ENCODE results near the gene CHMP6.

The CHMP6 gene

DNA sequence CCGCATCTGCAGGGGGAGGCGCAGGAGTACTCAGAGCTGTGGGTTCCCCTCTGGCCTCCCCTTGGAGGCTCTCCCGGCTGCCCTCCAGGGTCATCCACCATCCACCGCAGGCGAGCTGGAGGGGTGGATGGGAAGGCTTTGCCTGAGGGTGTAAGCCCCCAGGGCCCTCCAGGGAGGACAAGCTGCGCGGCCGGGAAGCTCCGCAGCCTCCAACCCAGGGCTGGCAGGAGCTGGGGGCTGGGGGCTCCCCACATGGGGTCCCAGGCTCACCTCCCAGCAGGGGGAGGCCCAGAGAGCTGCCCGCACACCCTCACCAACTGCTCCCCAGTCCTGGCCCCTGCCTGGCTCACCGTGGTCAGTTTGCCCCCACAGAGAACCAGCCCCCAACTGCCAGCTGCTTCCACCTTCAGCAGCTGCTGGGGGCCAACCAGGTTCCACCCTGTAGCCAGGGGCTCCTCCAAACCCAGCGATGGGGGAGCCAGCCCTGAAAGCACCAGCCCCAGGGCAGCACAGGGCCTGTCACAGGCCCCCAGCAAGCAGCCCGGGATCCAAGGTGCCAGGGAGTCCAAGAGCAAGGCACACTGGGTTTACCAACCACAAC lies 19.8 kb upstream of the CHMP6 start:
- DNase-seq, result no peak

DNA sequence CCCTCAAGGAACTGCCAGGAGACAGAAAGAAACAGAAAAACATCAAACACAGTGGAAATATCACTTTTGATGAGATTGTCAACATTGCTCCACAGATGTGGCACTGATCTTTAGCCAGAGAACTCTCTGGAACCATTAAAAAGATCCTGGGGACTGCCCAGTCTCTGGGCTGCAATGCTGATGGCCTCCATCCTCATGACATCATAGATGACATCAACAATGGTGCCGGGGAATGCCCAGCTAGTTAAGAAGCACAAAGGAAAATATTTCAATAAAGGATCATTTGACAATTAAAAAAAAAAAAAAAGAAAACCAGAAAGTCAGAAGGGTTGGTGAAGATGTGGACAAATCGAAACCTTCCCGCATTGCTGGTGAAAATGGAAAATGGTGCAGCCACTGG lies 14.9 kb upstream of the CHMP6 start:
- no peak for DNase-seq

DNA sequence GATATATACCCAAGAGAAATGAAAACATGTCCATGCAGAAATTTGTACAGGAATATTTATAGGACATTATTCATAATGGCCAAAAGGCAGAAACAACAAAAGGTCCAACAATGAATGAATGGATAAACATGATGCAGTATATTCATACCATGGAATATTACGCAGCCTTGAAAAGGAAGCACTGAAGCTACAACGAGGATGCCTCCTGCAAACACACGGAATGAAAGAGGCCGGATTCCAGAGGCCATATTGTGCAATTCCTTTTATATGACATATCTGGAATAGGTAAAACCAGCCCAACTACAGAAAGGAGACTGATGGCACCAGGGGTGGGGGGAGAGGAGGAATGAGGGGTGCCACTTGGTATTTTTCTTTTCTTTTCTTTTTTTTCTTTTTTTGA lies 14.5 kb upstream of the CHMP6 start:
- no peak for DNase-seq

DNA sequence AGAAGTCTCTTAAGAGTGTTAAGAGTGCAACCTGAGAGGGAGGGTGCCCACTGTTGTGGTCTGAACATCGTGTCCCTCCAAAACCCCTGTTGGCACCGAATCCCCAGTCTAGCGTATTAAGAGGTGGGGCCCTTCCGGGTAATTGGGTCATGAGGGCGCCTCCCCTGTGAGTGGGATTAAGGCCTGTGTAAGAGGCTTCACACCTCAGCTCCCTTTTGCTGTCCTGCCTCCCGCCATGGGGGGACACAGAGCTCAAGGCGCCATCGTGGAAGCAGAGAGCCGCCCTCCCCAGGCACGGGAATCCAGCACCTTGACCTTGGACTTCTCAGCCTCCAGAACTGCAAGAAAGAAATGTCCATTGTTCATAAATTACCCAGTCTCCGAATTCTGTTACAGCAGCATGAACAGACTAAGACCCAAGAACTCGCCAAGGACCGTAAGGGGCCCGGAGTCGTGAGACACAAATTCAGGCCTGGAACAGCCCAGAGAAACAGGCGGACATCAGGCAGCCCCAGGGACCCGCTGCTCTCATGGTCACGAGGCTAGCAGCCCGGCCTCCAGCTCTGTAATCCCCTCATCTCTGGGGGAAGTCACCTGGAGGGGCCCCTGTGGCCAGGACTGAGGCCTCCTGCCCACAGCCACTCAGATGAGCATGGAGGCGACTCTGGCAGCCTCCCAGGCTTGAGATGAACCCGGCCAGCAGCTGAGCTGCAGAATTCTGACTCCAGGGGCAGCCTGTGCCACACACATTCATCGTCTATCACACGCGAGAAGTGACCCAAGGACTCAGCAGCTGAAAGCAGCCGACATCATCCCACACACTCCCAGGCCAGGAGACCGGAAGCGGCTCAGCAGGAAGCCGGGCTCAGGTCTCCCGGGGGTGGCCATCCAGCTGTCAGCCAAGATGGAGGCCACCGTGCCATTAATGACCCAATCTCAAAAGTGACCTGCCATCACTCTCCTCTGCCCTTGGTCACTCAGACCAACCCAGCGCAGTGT lies 12.8 kb upstream of the CHMP6 start:
- DNase-seq, result no peak

DNA sequence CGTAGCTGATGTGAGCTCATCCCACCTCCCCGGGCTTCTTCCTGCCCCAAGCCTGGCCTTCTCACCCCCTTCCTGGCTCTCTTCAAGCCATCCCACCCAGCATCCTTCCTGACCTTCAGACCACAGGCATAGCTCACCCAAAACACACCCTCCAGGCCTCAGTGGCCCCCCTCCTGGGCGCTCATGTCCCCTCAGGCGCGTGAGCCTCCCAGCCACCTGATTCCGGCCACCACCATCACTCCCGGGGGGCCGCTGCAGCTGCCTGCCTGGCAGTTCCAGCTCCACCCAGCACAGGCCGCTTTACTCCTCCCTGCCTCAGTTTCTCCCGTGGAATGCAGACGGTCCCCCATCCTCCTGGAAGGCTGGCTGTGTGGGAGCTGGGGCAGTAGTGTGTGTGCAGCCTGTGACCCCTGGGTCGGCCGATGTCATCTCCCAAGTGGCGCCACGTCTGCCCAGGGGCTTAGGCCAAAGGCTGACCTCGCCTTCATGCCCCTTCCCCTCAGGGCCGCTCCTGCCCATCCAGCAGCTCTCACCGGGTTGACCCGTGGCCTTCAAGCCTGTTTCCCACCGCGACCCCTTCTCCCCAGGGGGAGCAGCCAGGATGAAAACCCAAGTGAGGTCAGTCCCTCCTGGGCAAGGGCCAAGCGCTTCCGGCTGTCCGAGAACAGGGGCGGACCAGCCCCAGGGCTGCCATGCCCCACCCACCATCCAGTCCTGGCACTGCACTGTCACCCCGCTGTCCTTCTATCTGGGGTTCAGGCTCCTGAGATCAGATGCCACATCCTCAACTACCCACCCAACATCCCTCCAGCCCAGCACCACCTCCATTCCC lies 11.9 kb upstream of the CHMP6 start:
- no peak for DNase-seq

DNA sequence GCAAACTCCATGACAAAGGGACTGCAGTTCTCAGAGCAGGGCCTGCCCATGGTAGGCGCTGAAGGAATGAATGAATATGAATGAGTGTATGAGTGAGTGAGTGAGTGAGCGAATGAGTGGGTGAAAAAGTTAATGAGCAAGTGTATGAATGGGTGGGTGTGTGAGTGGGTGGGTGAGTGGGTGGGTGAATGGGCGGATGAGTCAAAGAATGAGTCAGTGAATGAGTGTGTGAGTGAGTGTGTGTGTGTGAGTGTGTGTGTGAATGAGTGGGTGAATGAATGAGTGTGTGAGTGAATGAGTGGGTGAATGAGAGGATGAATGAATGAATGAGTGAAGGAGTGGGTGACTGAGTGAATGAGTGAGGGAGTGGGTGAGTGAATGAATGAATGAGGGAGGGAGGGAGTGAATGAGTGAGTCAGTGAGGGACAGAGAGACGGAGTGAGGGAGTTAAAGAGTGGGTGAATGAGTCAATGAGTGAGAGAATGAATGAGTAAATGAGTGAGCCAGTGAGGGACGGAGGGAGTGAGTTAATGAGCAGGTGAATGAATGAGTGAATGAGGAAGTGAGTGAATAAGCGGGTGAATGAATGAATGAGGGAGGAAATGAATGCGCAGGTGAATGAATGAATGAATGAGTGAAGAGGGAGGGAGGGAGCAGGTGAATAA lies 11.1 kb upstream of the CHMP6 start:
- DNase-seq, result no peak

DNA sequence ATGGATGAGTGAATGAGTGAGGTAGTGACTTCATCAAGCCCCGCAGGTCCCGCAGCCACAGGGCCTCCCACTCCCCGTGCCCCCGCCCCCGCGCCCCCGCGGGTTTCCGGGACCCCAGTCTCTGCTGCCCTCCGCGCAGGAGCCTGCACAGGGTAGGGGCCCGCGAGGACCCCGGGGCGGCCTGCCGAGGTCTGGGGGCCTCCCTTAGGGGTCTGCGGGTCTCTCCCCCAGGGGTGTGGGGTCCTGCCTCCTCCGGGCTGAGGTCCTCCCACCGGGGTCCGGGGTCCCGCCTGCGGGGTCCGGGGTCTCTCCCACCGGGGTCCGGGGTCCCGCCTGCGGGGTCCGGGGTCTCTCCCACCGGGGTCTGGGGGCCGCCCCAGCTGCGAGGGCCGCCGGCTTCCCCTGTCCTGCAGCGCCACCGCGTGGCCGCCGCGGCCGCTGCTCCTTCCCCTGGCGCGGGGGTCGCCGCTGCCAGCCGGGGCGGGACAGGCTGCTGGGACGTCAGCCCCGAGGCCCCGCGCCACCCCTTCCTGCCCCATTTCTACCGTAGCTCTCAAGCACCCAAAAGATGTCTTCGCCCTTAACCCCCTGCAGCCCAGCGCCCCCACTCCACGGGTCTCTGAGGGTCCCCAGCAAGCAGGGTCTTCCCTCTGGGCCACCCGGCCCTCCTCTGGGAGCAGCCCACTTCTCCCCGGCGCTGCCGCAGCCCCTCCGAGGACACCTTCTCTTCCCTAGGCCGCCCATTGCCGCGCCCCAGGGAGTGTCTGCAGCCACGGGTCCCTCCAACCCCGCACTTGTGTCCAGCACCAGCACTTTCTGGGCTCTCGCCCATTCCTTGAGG lies 10.4 kb upstream of the CHMP6 start:
- DNase-seq, result no peak

DNA sequence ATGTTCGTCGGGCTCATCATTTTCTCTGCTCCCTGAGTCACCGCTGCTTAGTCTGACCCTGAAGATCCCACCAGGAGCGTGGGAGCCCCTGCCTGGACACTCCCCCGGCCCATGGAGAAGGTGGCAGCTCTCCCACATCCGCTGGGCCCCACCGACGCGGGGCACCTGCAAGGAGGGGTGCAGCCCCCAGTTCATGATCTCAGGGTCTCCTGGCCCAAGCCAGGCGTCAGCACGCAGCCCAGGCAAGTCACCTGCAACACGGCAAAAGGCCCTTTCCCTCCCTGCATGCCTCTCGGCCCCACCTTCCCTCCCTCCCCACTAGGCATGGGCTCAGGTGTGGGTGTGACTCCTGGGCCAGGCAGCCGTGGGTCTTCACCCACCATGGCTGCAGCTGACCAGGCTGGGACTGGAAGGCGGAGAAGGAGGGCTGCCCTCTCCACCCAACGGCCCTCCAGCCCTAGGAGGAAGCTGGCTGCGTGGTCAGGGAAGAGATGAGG lies 9.7 kb upstream of the CHMP6 start:
- no peak for DNase-seq

DNA sequence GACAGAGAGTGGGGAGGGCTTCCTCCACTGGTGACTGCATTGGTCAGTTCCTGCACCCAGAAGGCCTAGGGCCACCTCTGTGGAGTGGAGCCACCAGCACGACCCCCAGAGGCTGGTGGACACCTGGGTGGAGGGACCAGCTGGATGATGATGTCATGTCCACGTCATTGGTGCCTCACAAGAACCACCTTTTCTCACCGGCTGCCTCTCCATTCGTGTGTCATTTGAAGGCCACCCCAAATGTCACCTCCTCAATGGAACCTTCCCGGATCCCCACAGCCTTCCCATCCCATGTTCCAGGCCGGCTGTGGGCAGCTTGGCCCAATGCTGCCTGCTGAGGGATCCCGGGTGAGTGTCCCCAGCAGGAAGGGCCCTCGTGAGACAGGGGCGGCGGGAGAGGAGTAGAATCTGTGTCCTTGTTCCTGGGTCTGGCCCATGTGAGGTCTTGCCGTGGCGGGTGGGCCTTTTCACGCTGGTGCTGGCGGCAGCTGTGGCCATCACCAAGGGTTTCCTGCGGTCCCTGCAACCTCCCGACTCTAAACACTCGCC lies 9.1 kb upstream of the CHMP6 start:
- DNase-seq, result no peak

DNA sequence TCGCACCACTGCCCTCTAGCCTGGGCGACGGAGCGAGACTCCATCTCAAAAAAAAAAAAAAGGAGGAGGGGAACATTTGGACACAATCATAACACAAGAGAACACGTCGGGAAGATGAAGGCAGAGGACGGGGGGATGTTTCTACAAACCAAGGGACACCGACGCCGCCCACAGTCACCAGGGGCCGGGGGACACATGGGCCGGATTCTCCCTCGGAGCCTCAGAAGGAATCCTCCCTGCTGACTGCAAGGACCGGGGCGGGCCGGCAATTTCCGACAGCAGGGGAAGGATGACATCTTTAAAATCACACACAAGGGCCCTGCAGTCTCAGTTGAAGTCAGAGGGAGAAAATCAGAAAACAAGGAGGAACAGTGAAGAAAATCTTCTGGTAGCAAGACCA lies 8.1 kb upstream of the CHMP6 start:
- DNase-seq, result no peak

DNA sequence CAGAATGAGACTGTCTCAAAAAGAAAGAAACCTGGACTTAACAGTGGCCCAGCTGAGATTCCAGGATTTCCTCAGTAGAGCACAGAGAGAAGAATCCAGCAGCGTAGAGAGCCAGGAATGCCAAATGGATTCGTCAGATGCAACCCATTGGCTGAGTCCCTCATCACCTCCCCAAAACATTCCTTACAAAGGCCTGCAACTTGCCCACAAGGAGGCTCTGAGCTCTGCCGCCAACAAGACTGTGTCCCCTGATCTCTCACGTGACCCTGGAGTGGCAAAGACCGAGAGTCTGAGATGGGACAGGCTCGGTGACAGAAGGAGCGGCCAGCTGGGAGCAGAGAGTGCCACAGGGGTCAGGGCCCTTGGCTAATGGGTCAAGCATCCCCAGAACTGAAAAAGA lies 6.9 kb upstream of the CHMP6 start:
- no peak for DNase-seq

DNA sequence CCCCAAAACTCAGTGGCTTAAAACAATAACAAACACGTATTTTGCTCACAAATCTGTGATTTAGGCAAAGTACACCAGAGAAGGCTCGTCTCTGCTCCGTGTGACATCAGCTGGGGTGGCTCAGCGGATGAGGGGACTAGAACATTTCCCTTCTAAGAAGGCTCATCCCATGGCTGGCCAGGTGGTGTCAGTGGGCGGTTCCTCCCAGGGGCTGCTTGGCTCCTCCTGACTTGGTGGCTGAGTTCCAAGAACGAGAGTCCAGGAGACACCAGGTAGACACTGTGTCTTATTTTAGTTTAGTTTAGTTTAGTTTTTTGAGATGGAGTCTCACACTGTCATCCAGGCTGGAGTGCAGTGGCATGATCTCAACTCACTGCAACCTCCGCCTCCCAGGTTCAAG lies 5.6 kb upstream of the CHMP6 start:
- DNase-seq, result no peak

DNA sequence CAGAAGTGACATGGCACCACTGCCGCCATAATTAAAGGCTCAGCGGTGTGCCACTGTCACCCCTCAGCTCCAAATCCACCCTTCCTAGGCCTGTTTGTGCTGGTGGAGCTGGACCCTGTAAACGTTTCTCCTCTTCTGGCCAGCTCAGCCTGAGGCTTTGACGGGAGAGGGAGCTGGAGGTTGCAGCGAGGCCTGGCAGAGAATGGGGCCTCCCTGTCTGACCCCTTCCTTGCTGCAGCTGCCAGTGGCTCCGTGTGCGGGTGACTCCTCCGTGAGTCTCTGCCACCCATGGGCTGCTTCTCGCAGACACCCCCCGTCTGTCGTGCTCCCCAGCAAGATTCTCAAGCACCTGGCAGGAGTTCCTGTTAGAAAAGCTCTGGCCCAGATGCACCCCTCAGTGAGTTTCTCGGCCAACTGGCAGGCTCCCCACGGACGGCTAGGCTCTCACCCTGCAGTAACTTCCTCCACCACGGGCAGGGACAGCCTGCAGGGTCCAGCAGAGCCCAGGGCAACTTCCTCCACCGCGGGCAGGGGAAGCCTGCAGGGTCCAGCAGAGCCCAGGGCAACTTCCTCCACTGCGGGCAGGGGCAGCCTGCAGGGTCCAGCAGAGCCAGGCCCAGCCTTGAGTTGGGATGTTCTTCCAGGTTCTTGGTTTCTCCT lies 4.7 kb upstream of the CHMP6 start:
- no peak for DNase-seq

DNA sequence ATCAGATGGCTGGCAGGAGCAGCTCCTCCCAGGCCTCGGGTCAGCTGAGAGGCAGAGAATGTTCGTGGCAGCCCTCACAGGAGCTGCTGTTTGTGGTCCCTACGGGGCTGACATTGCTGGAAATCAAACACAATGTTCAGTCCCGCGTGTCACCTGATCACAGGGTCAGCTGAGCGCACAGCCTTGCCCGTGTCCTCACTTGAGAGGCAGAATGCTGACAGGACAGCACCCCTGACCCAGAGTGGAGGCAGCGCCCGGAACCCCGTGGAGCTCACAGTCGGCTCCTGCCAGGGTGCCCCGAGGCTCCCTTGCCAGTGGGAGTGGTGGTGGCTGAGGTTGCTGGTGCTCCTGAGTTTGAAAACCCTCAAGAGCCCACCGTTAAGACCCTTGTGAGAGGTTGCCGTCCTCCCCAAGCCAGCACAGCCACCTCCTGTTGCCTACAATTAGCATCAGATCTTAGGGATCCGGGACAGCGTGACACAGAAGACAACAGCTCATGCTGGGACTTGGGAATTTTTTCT lies 3.6 kb upstream of the CHMP6 start:
- no peak for DNase-seq

DNA sequence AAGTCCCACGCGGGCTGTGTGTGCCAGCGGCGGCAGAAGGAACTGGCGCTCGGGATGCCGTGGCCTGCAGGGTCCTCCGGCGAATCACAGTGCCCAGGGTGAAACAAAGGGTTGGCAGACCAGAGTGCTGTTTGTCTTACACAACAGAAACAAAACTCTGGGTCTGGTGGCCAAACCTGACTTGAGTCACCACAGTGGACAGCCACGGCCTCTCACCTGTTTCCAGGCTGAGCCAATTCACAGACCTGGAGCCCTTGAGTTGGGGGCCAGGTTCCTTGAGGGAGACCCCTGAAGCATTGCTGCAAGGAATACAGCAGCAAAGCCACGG lies 2.1 kb upstream of the CHMP6 start:
- DNase-seq, result no peak

DNA sequence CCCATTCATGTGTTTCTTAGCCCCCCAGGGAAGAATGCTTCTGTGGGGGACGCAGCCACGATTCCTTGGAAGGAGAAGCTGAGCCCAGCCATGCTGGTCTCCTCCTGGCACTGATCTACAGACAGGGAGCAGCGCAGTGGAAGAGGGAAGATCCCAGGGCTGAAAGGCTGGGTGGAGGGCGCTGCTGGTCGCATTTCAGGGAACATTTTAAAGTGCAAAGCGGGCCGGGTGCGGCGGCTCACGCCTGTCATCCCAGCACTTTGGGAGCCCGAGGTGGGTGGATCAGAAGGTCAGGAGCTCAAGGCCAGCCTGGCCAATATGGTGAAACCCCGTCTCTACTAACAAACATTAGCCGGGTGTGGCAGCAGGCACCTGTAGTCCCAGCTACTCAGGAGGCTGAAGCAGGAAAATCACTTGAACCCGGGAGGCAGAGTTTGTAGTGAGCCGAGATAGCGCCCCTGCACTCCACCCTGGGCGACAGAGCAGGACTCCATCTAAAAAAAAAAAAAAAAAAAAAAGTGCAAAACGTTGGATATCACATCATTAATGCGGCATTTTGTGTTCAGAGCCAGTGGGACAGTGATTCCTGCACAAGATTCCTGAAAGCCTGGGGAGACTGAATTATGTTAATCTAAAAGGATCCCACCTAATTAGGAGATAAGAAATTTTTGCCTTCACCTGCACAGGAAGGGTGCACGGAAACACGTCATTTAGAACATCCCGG lies 558 bp upstream of the CHMP6 start:
- no peak for DNase-seq

DNA sequence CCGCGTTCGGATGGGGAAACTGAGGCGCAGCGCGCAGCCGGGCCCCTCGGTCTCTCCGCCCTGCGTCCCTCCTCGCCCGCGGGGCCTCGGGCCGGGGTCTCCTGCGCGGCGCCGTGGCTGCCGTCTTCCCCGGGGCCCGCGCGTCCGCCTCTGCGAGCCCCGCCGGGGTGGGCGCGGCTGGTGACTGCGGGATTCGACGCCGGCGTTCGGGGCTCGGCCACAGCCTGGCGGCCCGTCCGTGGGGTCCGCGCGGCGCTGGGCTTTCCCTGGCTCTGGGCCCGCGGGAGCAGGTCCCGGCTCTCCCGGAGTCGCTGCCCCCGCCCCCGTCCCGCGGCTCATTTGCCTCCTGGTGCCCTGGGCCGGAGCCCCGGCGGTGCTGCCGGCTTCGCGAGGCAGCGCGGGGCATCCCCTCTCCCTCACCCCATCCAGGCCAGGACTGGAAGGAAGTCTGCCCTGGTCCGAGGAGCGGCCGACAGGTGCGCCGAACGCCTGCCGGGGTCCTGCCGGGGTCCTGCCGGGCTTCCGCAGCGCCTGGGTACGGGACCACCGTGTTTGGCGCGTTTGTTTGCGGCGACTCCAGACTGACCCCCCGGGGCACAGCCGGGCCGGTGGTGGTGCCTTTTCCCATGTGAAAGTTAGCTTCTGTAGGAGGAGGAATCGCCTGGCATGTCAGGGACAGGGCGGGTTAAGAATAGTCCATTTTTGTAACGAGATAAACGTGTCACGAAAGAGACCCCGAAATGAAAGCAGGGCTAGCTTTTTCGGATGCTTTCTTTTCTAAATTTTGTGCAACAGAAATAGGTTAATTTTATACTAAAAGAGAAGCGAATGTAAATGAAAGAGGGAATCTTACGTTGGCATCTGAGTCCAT lies 671 bp downstream of the CHMP6 start:
- no peak for DNase-seq

DNA sequence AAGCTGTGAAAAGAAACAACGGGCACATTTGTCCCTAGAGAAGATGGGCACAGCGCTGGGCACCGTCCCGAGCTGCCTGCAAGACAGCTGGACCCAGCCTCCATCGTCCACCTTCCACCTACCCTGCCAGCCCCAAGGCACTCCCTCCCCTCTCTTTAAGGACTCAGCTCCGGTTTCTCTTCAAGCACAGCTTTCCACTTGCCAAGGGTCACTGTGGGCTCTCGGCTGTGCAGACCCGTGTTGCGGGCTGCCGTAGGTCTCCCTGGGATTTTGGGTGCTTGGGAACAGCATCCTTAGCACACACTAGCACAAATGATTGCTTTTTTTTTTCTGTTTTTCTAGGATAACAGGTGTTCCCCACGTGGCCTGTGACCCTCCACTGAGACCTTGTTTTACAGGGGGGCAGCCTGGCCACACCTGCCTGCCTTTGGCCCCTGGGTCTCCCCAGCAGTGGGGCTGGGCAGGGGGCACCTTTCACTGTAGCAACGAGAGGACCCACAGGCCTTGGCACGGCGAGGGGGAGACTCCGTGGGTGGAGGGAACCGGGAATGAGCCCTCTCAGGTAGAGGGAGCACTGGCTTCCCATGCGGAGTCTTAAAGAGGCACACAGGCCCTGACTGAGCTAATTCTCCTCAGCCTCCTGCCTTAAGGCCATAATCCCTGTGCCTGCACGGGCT lies 1.4 kb downstream of the CHMP6 start:
- DNase-seq, result no peak

DNA sequence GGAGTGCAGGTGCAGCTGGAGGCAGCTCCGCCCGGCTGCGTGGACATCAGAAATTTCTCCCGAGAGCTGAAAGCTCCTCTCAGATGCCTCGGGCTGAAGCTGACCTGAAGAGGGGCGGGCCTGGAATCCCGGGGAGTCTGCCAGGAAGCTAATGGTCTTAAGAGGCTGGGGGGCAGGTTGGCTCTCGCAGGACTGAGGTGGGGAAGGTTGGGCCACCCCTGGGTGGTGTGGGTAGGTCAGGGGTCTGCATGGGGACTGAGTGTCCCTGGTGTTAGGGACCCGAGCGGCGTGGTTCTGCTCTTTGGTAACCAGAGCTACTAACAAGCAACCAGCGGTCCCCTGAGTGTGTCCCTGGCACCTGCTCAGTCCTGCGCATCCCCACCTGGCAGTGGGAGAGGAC lies 3.5 kb downstream of the CHMP6 start:
- DNase-seq, result no peak

Data from NCI-H2029 (cell line).